GM23338 (cell line): ENCODE measurements around the gene TAF4B. TPM values are rescaled to one million over a fixed set of nuclear protein-coding genes. Genes with fewer than 3 reads are reported as not detected.

Source experiments
- ATAC-seq: fragments of 200-7000 bp; cut with Tn5 transposase; 3 replicates; pipeline ENCODE4 v1.9.1; 2020
- DNase-seq: peaks from one replicate; pipeline ENCODE4 v3.0.0-alpha.2; 2015; ENCODE audit warnings: low spot score
- H2AFZ ChIP-seq: fragments of 200-600 bp; sonication (generic); 2 replicates; pipeline ENCODE4 v1.8.0; 2016; ENCODE audit warnings: antibody characterized with exemption, mild to moderate bottlenecking, moderate library complexity
- H3F3A ChIP-seq: fragments of 200-600 bp; sonication (generic); replicated peaks from 2 replicates; pipeline ENCODE4 v1.8.0; 2017; ENCODE audit warnings: antibody characterized with exemption, mixed run types, low read depth
- H3K27ac ChIP-seq: fragments of 200-600 bp; sonication (generic); 2 replicates; pipeline ENCODE4 v1.6.1; 2016; ENCODE audit warnings: low read depth
- H3K27me3 ChIP-seq: fragments of 200-600 bp; sonication (generic); 2 replicates; pipeline ENCODE4 v1.8.0; 2016; ENCODE audit warnings: mild to moderate bottlenecking, mixed run types, moderate library complexity; ENCODE audit not compliant: insufficient read depth
- H3K36me3 ChIP-seq: fragments of 200-600 bp; sonication (generic); 2 replicates; pipeline ENCODE4 v1.8.0; 2016; ENCODE audit warnings: mild to moderate bottlenecking; ENCODE audit not compliant: insufficient read depth
- H3K4me1 ChIP-seq: fragments of 200-600 bp; sonication (generic); 2 replicates; pipeline ENCODE4 v1.8.0; 2016; ENCODE audit warnings: mild to moderate bottlenecking, moderate library complexity; ENCODE audit not compliant: insufficient read depth
- H3K4me2 ChIP-seq: fragments of 200-600 bp; sonication (generic); 2 replicates; pipeline ENCODE4 v1.7.1; 2017; ENCODE audit warnings: mixed run types
- H3K4me3 ChIP-seq: fragments of 200-600 bp; sonication (generic); 2 replicates; pipeline ENCODE4 v1.6.1; 2016; ENCODE audit warnings: mixed run types
- H3K79me2 ChIP-seq: fragments of 200-600 bp; sonication (generic); replicated peaks from 2 replicates; pipeline ENCODE4 v1.8.0; 2017; ENCODE audit warnings: mild to moderate bottlenecking; ENCODE audit not compliant: insufficient read depth
- H3K9me2 ChIP-seq: fragments of 200-600 bp; sonication (generic); 2 replicates; pipeline ENCODE4 v1.8.0; 2017; ENCODE audit not compliant: insufficient read depth
- H4K20me1 ChIP-seq: fragments of 200-600 bp; sonication (generic); replicated peaks from 2 replicates; pipeline ENCODE4 v1.8.0; 2017; ENCODE audit warnings: mild to moderate bottlenecking; ENCODE audit not compliant: insufficient read depth
- H3K27ac Mint-ChIP-seq: 2 replicates; pipeline ENCODE4 v1.8.0; 2020; ENCODE audit warnings: inconsistent platforms, mild to moderate bottlenecking, moderate library complexity, mixed read lengths
- H3K27me3 Mint-ChIP-seq: 3 replicates; pipeline ENCODE4 v1.8.0; 2022; ENCODE audit warnings: low read depth, mild to moderate bottlenecking, moderate library complexity, mixed read lengths, inconsistent platforms; ENCODE audit not compliant: insufficient read depth, poor library complexity
- H3K36me3 Mint-ChIP-seq: 3 replicates; pipeline ENCODE4 v1.8.0; 2021; ENCODE audit warnings: low read depth, mild to moderate bottlenecking, inconsistent platforms, moderate library complexity, mixed read lengths
- H3K4me1 Mint-ChIP-seq: 3 replicates; pipeline ENCODE4 v1.8.0; 2020; ENCODE audit warnings: mild to moderate bottlenecking, inconsistent platforms, mixed read lengths
- H3K4me3 Mint-ChIP-seq: 3 replicates; pipeline ENCODE4 v1.8.0; 2021; ENCODE audit warnings: moderate library complexity, mild to moderate bottlenecking, inconsistent platforms, mixed read lengths
- H3K9me3 Mint-ChIP-seq: 3 replicates; pipeline ENCODE4 v1.8.0; 2020; ENCODE audit warnings: moderate library complexity, mild to moderate bottlenecking, inconsistent platforms, mixed read lengths
- CREB1 ChIP-seq: fragments of 250-450 bp; sonication (Bioruptor Pico); IDR thresholded peaks from 2 replicates; pipeline ENCODE4 v1.5.0; 2020; ENCODE audit warnings: low read depth, mild to moderate bottlenecking, moderate library complexity
- NANOG ChIP-seq: IDR thresholded peaks from 2 replicates; pipeline ENCODE4 v1.6.1; 2016; ENCODE audit warnings: antibody characterized with exemption, borderline replicate concordance
- polyA plus RNA-seq: library from polyadenylated mRNA; unstranded; fragments of >200 nt; fragmentation: Nextera tagmentation; extraction: Ambion mirVana; gene quantifications from 2 replicates; pipeline ENCODE4 v1.2.1, GENCODE V29; 2016
- total RNA-seq: library from RNA; depleted of rRNA; stranded (reverse); fragments of >200 nt; shearing (Covaris generic); gene quantifications from 2 replicates; pipeline ENCODE4 v1.2.3, GENCODE V29; 2014
- TF ChIP-seq, protein P1 (sequence below): fragments of 250-450 bp; sonication (Bioruptor Pico); IDR thresholded peaks from 2 replicates; pipeline ENCODE4 v1.5.0; 2020; ENCODE audit warnings: mild to moderate bottlenecking, moderate library complexity
- TF ChIP-seq, protein P2 (sequence below), 2 experiments: fragments of 200-600 bp in 1 of 2; sonication (generic) in 1 of 2; conservative IDR thresholded peaks; 2 replicates each; pipeline versions ENCODE4 v1.5.1 to v1.6.1; 2016 to 2017; ENCODE audit warnings: antibody characterized with exemption in 2 of 2, low read depth in 2 of 2, mild to moderate bottlenecking in 2 of 2, moderate library complexity in 1 of 2

The TAF4B gene
- total and polyA plus RNA-seq, 2 experiments from 2014 or later: 9.4 to 27.3 TPM

DNA sequence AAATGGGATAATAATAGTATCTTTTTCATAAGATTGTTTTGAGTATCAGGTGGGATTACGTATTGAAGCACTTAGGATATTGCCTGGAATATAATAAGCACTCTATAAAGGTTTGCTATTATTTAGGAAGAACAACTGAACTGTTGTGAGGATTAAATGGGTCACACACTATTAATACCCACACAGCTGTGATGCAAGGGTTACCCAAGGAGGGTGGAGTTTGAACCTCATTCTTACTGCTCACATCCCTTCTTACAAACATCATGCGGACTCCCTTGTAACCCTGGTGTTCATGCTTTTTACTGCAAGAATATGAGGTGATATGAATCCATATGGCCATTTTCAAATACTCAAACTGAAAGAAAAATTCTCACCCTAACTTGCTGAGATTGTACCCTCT lies 208.6 kb downstream of the TAF4B start (continued):
- TF ChIP-seq, protein P1, sequence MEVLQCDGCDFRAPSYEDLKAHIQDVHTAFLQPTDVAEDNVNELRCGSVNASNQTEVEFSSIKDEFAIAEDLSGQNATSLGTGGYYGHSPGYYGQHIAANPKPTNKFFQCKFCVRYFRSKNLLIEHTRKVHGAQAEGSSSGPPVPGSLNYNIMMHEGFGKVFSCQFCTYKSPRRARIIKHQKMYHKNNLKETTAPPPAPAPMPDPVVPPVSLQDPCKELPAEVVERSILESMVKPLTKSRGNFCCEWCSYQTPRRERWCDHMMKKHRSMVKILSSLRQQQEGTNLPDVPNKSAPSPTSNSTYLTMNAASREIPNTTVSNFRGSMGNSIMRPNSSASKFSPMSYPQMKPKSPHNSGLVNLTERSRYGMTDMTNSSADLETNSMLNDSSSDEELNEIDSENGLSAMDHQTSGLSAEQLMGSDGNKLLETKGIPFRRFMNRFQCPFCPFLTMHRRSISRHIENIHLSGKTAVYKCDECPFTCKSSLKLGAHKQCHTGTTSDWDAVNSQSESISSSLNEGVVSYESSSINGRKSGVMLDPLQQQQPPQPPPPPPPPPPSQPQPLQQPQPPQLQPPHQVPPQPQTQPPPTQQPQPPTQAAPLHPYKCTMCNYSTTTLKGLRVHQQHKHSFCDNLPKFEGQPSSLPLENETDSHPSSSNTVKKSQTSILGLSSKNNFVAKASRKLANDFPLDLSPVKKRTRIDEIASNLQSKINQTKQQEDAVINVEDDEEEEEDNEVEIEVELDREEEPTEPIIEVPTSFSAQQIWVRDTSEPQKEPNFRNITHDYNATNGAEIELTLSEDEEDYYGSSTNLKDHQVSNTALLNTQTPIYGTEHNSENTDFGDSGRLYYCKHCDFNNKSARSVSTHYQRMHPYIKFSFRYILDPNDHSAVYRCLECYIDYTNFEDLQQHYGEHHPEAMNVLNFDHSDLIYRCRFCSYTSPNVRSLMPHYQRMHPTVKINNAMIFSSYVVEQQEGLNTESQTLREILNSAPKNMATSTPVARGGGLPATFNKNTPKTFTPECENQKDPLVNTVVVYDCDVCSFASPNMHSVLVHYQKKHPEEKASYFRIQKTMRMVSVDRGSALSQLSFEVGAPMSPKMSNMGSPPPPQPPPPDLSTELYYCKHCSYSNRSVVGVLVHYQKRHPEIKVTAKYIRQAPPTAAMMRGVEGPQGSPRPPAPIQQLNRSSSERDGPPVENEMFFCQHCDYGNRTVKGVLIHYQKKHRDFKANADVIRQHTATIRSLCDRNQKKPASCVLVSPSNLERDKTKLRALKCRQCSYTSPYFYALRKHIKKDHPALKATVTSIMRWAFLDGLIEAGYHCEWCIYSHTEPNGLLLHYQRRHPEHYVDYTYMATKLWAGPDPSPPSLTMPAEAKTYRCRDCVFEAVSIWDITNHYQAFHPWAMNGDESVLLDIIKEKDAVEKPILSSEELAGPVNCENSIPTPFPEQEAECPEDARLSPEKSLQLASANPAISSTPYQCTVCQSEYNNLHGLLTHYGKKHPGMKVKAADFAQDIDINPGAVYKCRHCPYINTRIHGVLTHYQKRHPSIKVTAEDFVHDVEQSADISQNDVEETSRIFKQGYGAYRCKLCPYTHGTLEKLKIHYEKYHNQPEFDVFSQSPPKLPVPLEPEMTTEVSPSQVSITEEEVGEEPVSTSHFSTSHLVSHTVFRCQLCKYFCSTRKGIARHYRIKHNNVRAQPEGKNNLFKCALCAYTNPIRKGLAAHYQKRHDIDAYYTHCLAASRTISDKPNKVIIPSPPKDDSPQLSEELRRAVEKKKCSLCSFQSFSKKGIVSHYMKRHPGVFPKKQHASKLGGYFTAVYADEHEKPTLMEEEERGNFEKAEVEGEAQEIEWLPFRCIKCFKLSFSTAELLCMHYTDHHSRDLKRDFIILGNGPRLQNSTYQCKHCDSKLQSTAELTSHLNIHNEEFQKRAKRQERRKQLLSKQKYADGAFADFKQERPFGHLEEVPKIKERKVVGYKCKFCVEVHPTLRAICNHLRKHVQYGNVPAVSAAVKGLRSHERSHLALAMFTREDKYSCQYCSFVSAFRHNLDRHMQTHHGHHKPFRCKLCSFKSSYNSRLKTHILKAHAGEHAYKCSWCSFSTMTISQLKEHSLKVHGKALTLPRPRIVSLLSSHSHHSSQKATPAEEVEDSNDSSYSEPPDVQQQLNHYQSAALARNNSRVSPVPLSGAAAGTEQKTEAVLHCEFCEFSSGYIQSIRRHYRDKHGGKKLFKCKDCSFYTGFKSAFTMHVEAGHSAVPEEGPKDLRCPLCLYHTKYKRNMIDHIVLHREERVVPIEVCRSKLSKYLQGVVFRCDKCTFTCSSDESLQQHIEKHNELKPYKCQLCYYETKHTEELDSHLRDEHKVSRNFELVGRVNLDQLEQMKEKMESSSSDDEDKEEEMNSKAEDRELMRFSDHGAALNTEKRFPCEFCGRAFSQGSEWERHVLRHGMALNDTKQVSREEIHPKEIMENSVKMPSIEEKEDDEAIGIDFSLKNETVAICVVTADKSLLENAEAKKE (CRISPR knock-in tag): no peak
- TF ChIP-seq, protein P2, sequence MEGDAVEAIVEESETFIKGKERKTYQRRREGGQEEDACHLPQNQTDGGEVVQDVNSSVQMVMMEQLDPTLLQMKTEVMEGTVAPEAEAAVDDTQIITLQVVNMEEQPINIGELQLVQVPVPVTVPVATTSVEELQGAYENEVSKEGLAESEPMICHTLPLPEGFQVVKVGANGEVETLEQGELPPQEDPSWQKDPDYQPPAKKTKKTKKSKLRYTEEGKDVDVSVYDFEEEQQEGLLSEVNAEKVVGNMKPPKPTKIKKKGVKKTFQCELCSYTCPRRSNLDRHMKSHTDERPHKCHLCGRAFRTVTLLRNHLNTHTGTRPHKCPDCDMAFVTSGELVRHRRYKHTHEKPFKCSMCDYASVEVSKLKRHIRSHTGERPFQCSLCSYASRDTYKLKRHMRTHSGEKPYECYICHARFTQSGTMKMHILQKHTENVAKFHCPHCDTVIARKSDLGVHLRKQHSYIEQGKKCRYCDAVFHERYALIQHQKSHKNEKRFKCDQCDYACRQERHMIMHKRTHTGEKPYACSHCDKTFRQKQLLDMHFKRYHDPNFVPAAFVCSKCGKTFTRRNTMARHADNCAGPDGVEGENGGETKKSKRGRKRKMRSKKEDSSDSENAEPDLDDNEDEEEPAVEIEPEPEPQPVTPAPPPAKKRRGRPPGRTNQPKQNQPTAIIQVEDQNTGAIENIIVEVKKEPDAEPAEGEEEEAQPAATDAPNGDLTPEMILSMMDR (conservative IDR thresholded peaks at IDR 0.05; ENCODE audit: low read depth in 2 of 2): no peak
- TF ChIP-seq CREB1 (CRISPR knock-in tag) (no peak), NANOG (no peak)

DNA sequence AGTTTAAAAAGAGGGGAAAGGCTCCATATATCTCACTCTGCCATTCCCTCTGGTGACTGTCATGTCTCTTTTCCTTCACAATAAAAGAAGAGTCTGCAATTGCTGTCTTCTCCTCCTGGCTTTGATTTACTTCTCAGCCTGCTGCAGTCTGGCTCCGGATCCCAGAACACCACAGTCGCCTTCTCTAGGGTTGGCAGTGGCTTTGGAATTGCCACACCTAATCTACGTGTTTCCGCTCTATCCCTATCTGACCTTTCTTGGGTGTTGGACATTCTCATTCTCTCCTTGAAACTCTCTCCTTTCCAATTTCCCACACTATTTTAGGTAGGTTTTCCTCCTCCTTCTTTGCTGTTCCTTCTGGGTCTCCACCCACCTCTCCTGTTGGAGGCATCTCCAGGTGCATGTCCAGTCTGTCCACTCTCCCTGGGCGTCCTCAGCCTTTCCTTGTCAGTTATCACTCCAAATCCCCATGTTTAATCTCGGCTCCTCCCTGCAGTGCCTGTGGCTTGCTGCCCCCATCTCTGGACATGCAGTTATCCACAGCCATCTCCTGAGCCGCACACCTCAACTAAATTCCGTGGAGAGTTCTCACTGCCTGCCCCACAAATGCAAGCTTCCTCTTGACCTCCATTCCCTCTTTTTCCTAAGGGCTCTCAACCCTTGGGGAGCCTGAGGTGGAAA lies 209.3 kb downstream of the TAF4B start:
- no peak overlapping the region for H3K4me2 ChIP-seq
- H3K79me2 ChIP-seq: no peaks in the 10 kb centered on the region
- Mint-ChIP-seq H3K27ac (no peak overlapping the region), H3K4me1 (peaks cover 8% of the 10 kb centered on the region; the same call in 2 of the 3 replicates), H3K9me3 (no peaks in the 10 kb centered on the region; the same call in 2 of the 3 replicates), H3K4me3 (no peak overlapping the region), H3K27me3 (no peaks in the 10 kb centered on the region), H3K36me3 (no peaks in the 10 kb centered on the region)
- H2AFZ ChIP-seq: no peak overlapping the region
- TF ChIP-seq, protein P2 (conservative IDR thresholded peaks at IDR 0.05; ENCODE audit: low read depth in 2 of 2): no peak
- H4K20me1 ChIP-seq: no peaks in the 10 kb centered on the region
- no peaks in the 10 kb centered on the region for H3F3A ChIP-seq
- no peaks in the 10 kb centered on the region; the same call in 1 of the 2 replicates for H3K9me2 ChIP-seq
- no peaks in the 10 kb centered on the region for H3K36me3 ChIP-seq
- H3K4me1 ChIP-seq: no peaks in the 10 kb centered on the region; the same call in 1 of the 2 replicates
- H3K27ac ChIP-seq: no peak overlapping the region
- no peak for ATAC-seq
- DNase-seq: no peak
- no peaks in the 10 kb centered on the region for H3K27me3 ChIP-seq
- no peak overlapping the region for H3K4me3 ChIP-seq
